Measurements from ENCODE around the gene MGRN1.

Gene MGRN1

GRCh38 chr16:4656221-4656620, 31.6 kb downstream of the MGRN1 start:
- no peak for TF ChIP-seq GLIS3 (CRISPR knock-in tag; IDR thresholded peaks at IDR 0.05)
- TF ChIP-seq TCF4 (CRISPR knock-in tag; IDR thresholded peaks at IDR 0.05; ENCODE audit: borderline replicate concordance) = no peak
- TF ChIP-seq, protein P1, sequence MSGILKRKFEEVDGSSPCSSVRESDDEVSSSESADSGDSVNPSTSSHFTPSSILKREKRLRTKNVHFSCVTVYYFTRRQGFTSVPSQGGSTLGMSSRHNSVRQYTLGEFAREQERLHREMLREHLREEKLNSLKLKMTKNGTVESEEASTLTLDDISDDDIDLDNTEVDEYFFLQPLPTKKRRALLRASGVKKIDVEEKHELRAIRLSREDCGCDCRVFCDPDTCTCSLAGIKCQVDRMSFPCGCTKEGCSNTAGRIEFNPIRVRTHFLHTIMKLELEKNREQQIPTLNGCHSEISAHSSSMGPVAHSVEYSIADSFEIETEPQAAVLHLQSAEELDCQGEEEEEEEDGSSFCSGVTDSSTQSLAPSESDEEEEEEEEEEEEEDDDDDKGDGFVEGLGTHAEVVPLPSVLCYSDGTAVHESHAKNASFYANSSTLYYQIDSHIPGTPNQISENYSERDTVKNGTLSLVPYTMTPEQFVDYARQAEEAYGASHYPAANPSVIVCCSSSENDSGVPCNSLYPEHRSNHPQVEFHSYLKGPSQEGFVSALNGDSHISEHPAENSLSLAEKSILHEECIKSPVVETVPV (CRISPR knock-in tag; IDR thresholded peaks at IDR 0.05) = no peak
- TF ChIP-seq PPARA (CRISPR knock-in tag; IDR thresholded peaks at IDR 0.05; ENCODE audit: borderline replicate concordance) = no peak
- no peak for TF ChIP-seq ZNF565 (CRISPR knock-in tag; conservative IDR thresholded peaks at IDR 0.05; ENCODE audit: low read depth)
- no peak for TF ChIP-seq OSR1 (CRISPR knock-in tag; IDR thresholded peaks at IDR 0.05)
- no peak for TF ChIP-seq ISL1 (CRISPR knock-in tag; IDR thresholded peaks at IDR 0.05)
- no peak for TF ChIP-seq CSDC2 (CRISPR knock-in tag; IDR thresholded peaks at IDR 0.05)
- no peak for TF ChIP-seq ZC3H10 (CRISPR knock-in tag; IDR thresholded peaks at IDR 0.05)
- TF ChIP-seq PATZ1 (CRISPR knock-in tag; IDR thresholded peaks at IDR 0.05; ENCODE audit: borderline replicate concordance) = no peak
- TF ChIP-seq, protein P2, sequence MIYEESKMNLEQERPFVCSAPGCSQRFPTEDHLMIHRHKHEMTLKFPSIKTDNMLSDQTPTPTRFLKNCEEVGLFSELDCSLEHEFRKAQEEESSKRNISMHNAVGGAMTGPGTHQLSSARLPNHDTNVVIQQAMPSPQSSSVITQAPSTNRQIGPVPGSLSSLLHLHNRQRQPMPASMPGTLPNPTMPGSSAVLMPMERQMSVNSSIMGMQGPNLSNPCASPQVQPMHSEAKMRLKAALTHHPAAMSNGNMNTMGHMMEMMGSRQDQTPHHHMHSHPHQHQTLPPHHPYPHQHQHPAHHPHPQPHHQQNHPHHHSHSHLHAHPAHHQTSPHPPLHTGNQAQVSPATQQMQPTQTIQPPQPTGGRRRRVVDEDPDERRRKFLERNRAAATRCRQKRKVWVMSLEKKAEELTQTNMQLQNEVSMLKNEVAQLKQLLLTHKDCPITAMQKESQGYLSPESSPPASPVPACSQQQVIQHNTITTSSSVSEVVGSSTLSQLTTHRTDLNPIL (CRISPR knock-in tag; IDR thresholded peaks at IDR 0.05; ENCODE audit: low read depth) = no peak
- TF ChIP-seq SNAI2 (CRISPR knock-in tag; IDR thresholded peaks at IDR 0.05) = no peak
- no peak for ATAC-seq

- no peak for ATAC-seq
- TF ChIP-seq, protein P1 (CRISPR knock-in tag; IDR thresholded peaks at IDR 0.05) = no peak
- TF ChIP-seq ARNTL (CRISPR knock-in tag; IDR thresholded peaks at IDR 0.05; ENCODE audit: borderline replicate concordance, low read depth) (no peak), SNAI2 (CRISPR knock-in tag; IDR thresholded peaks at IDR 0.05) (no peak), PATZ1 (CRISPR knock-in tag; IDR thresholded peaks at IDR 0.05; ENCODE audit: borderline replicate concordance) (no peak), ESRRG (CRISPR knock-in tag; IDR thresholded peaks at IDR 0.05) (no peak), PPARA (CRISPR knock-in tag; IDR thresholded peaks at IDR 0.05; ENCODE audit: borderline replicate concordance) (no peak), RARB (CRISPR knock-in tag; IDR thresholded peaks at IDR 0.05) (no peak), ZNF565 (CRISPR knock-in tag; conservative IDR thresholded peaks at IDR 0.05; ENCODE audit: low read depth) (no peak), CSDC2 (CRISPR knock-in tag; IDR thresholded peaks at IDR 0.05) (no peak), ISL1 (CRISPR knock-in tag; IDR thresholded peaks at IDR 0.05) (no peak), ZNF70 (CRISPR knock-in tag; IDR thresholded peaks at IDR 0.05) (no peak), BACH2 (CRISPR knock-in tag; IDR thresholded peaks at IDR 0.05; ENCODE audit: borderline replicate concordance) (no peak), ZFP3 (CRISPR knock-in tag; IDR thresholded peaks at IDR 0.05) (no peak), ZNF8 (CRISPR knock-in tag; IDR thresholded peaks at IDR 0.05) (no peak)
- TF ChIP-seq, protein P2 (CRISPR knock-in tag; IDR thresholded peaks at IDR 0.05; ENCODE audit: low read depth) = no peak
- TF ChIP-seq, protein P3, sequence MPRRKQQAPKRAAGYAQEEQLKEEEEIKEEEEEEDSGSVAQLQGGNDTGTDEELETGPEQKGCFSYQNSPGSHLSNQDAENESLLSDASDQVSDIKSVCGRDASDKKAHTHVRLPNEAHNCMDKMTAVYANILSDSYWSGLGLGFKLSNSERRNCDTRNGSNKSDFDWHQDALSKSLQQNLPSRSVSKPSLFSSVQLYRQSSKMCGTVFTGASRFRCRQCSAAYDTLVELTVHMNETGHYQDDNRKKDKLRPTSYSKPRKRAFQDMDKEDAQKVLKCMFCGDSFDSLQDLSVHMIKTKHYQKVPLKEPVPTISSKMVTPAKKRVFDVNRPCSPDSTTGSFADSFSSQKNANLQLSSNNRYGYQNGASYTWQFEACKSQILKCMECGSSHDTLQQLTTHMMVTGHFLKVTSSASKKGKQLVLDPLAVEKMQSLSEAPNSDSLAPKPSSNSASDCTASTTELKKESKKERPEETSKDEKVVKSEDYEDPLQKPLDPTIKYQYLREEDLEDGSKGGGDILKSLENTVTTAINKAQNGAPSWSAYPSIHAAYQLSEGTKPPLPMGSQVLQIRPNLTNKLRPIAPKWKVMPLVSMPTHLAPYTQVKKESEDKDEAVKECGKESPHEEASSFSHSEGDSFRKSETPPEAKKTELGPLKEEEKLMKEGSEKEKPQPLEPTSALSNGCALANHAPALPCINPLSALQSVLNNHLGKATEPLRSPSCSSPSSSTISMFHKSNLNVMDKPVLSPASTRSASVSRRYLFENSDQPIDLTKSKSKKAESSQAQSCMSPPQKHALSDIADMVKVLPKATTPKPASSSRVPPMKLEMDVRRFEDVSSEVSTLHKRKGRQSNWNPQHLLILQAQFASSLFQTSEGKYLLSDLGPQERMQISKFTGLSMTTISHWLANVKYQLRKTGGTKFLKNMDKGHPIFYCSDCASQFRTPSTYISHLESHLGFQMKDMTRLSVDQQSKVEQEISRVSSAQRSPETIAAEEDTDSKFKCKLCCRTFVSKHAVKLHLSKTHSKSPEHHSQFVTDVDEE (CRISPR knock-in tag; IDR thresholded peaks at IDR 0.05) = no peak
Measured at GRCh38 chr16:4656695-4657686, 32.4 kb downstream of the MGRN1 start.

Data from SK-N-SH treated with all-trans-retinoic acid at 6 μM for 48 hours (cell line).